Cardiac fibroblast (primary cell): ENCODE results near the gene ASRGL1.
A peak's percentile ranks its signal among the peaks of the same experiment; 100 is the strongest.

Experiments
- DNase-seq, 2 donors: peaks; one replicate each; pipeline versions ENCODE4 v3.0.0 to v3.0.0-alpha.2; 2010; ENCODE audit warnings: low read depth in 2 of 2
- H3K4me3 ChIP-seq, 2 donors: replicated peaks in 1 of 2; 1 replicate in 1 of 2; 2 replicates in 1 of 2; pipeline ENCODE4 v1.5.1; 2011; ENCODE audit warnings: low read depth in 2 of 2, low read length in 2 of 2, mild to moderate bottlenecking in 2 of 2, moderate library complexity in 1 of 2
- CTCF ChIP-seq: IDR thresholded peaks from one replicate; pipeline ENCODE4 v1.5.1; 2011; ENCODE audit warnings: low read depth, mild to moderate bottlenecking, low read length, inconsistent platforms

Gene ASRGL1

GRCh38 chr11:62433141-62433903 is 96.1 kb downstream of the ASRGL1 start:
- H3K4me3 ChIP-seq: no peak overlapping the region
- no peak for TF ChIP-seq CTCF
- DNase-seq: no peak

- DNase-seq: no peak
- no peak for TF ChIP-seq CTCF
- H3K4me3 ChIP-seq: no peak overlapping the region
Observed at GRCh38 chr11:62433904-62434276, 96.6 kb downstream of the ASRGL1 start.

GRCh38 chr11:62435846-62436660 is 98.8 kb downstream of the ASRGL1 start:
- no peak for TF ChIP-seq CTCF
- DNase-seq: no peak
- H3K4me3 ChIP-seq: no peak overlapping the region

- TF ChIP-seq CTCF: no peak
- no peak for DNase-seq
- no peak overlapping the region for H3K4me3 ChIP-seq
Observed at GRCh38 chr11:62437616-62438015, 100.4 kb downstream of the ASRGL1 start.

GRCh38 chr11:62438641-62439040 is 101.4 kb downstream of the ASRGL1 start:
- no peak for DNase-seq
- no peak for TF ChIP-seq CTCF
- no peak overlapping the region for H3K4me3 ChIP-seq

- peak; percentile 38 to 80 for DNase-seq
- no peak overlapping the region for H3K4me3 ChIP-seq
- TF ChIP-seq CTCF: peak; percentile 24
Observed at GRCh38 chr11:62439785-62440602, 102.7 kb downstream of the ASRGL1 start.
